ENCODE results near the gene UQCRQ.

DNA sequence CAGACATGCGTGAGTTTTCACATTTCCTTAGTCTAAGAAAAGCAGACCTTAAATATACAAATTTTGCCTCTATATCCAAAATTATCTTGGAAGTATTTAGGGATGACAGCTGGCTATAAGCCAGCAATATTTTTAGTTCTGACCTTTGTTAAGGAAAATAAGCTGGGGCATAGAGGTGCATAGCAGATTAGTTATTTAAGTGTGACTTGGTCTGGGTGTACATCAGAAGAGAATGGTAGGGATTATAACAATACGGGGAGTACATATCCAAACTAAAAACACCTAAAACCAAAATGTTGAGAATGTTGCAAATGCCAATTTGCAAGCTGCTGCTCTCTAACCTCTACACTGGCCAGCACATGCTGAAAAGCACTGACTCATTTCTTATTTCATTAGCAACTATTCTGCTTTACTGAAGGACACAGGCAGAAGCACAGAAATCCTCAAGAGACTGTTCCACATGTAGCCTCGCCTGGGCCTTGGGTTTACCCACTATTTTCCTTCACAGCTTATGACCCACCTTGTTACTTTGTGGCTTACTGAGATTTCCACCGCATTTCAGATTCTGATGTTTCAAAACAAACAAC, 29.4 kb downstream of the UQCRQ start:
- TF ChIP-seq CTCF (IDR thresholded peaks at IDR 0.05), result no peak
- TF ChIP-seq EP300 (IDR thresholded peaks at IDR 0.05), result no peak
- no peak for TF ChIP-seq POLR2A (IDR thresholded peaks at IDR 0.05)

All from ovary (tissue), 3 donors.